ENCODE data around the gene HAP1.

Gene HAP1

GRCh38 chr17:41762841-41763240 lies 28.4 kb upstream of the HAP1 start:
- no peak for DNase-seq
- no peaks in the 10 kb centered on the region for H4K20me1 ChIP-seq (ENCODE audit: insufficient read depth, low read length)

DNA sequence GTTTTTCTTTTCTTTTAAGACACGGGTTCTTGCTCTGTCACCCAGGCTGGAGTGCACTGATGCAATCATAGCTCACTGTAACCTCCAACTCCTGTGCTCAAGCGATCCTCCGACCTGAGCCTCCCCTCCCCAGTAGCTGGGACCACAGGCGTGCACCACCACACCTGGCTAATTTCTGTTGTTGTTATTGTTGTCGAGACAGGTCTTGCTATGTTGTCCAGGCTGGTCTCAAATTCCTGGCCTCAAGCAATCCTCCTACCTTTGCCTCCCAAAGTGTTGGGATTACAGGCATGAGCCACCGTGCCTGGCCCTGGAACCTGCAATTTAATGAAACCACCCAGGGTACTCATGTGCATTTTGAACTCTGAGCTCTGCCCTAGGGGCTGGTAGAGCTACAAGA lies 27.9 kb upstream of the HAP1 start:
- no peaks in the 10 kb centered on the region for H3K36me3 ChIP-seq (replicated peaks; ENCODE audit: insufficient read depth, low read length)
- H4K20me1 ChIP-seq (ENCODE audit: insufficient read depth, low read length): no peaks in the 10 kb centered on the region
- H3K4me1 ChIP-seq (ENCODE audit: low read length): peaks cover 3% of the 10 kb centered on the region
- no peak for DNase-seq
- H3K27ac ChIP-seq (ENCODE audit: low read length): no peak overlapping the region
- no peak overlapping the region for H3K9ac ChIP-seq (ENCODE audit: low read length)
- no peak overlapping the region for H3K4me3 ChIP-seq (ENCODE audit: low read length)
- H3K4me2 ChIP-seq (ENCODE audit: low read depth, low read length): no peak overlapping the region
- H3K27me3 ChIP-seq (replicated peaks; ENCODE audit: insufficient read depth, low read length): no peaks in the 10 kb centered on the region
- no peaks in the 10 kb centered on the region for H3K9me2 ChIP-seq (replicated peaks; ENCODE audit: insufficient read depth, low read length)
- H3K9me3 ChIP-seq (replicated peaks; ENCODE audit: insufficient read depth, low read length): no peaks in the 10 kb centered on the region
- H3F3A ChIP-seq (ENCODE audit: insufficient read depth, low read length): no peaks in the 10 kb centered on the region
- no peak overlapping the region for H2AFZ ChIP-seq (ENCODE audit: low read length)
- no peak for TF ChIP-seq CTCF (IDR thresholded peaks at IDR 0.05; ENCODE audit: low read length)
- no peak for TF ChIP-seq EZH2 (optimal IDR thresholded peaks at IDR 0.05; ENCODE audit: low read depth, low read length)
- TF ChIP-seq EZH2phosphoT487 (IDR thresholded peaks at IDR 0.05; ENCODE audit: low read length): no peak
- no peaks in the 10 kb centered on the region for H3K79me2 ChIP-seq (ENCODE audit: low read length)

More at GRCh38 chr17:41762841-41763240, 28.4 kb upstream of the HAP1 start:
- Histone ChIP-seq H2AFZ (ENCODE audit: low read length) (no peak overlapping the region), H3K36me3 (replicated peaks; ENCODE audit: insufficient read depth, low read length) (no peaks in the 10 kb centered on the region), H3K9ac (ENCODE audit: low read length) (no peak overlapping the region), H3K27me3 (replicated peaks; ENCODE audit: insufficient read depth, low read length) (no peaks in the 10 kb centered on the region), H3K4me2 (ENCODE audit: low read depth, low read length) (no peak overlapping the region), H3K27ac (ENCODE audit: low read length) (no peak overlapping the region), H3K9me2 (replicated peaks; ENCODE audit: insufficient read depth, low read length) (no peaks in the 10 kb centered on the region), H3K9me3 (replicated peaks; ENCODE audit: insufficient read depth, low read length) (no peaks in the 10 kb centered on the region), H3K4me1 (ENCODE audit: low read length) (no peaks in the 10 kb centered on the region), H3F3A (ENCODE audit: insufficient read depth, low read length) (no peaks in the 10 kb centered on the region), H3K4me3 (ENCODE audit: low read length) (no peak overlapping the region), H3K79me2 (ENCODE audit: low read length) (no peaks in the 10 kb centered on the region)
- TF ChIP-seq CTCF (IDR thresholded peaks at IDR 0.05; ENCODE audit: low read length) (no peak), EZH2phosphoT487 (IDR thresholded peaks at IDR 0.05; ENCODE audit: low read length) (no peak), EZH2 (optimal IDR thresholded peaks at IDR 0.05; ENCODE audit: low read depth, low read length) (no peak)

DNA sequence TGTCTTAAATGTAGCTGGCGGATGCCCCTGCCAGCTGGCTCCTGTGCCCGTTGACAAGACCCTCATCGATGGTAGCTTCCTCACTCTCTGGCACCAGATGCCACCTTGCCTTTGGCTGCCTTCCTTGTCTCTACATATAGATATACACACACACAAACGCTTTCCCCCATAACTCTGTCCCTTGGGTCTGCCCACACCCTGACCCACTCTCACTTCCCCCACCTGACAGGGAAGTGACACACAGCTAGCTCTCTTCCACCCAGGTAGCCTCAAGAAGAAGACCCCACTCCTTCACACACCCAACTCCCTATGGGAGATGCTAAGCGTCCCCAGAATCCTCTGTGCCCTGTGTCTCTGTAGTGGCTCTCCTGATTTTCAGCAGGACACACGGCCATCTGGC lies 26.4 kb upstream of the HAP1 start:
- Histone ChIP-seq H2AFZ (ENCODE audit: low read length) (no peak overlapping the region), H3K27ac (ENCODE audit: low read length) (no peak overlapping the region), H3K36me3 (replicated peaks; ENCODE audit: insufficient read depth, low read length) (no peaks in the 10 kb centered on the region)

More for the DNA sequence above, 26.4 kb upstream of the HAP1 start:
- Histone ChIP-seq H3K27me3 (replicated peaks; ENCODE audit: insufficient read depth, low read length) (no peaks in the 10 kb centered on the region), H3F3A (ENCODE audit: insufficient read depth, low read length) (peaks cover 6% of the 10 kb centered on the region; the same call in 1 of the 2 replicates), H3K79me2 (ENCODE audit: low read length) (no peaks in the 10 kb centered on the region), H3K9me2 (replicated peaks; ENCODE audit: insufficient read depth, low read length) (no peaks in the 10 kb centered on the region), H3K4me2 (ENCODE audit: low read depth, low read length) (no peak overlapping the region), H3K4me3 (ENCODE audit: low read length) (no peak overlapping the region), H3K9ac (ENCODE audit: low read length) (no peak overlapping the region), H3K4me1 (ENCODE audit: low read length) (peaks cover 15% of the 10 kb centered on the region), H4K20me1 (ENCODE audit: insufficient read depth, low read length) (no peaks in the 10 kb centered on the region), H3K9me3 (replicated peaks; ENCODE audit: insufficient read depth, low read length) (no peaks in the 10 kb centered on the region)
- no peak for TF ChIP-seq EZH2 (optimal IDR thresholded peaks at IDR 0.05; ENCODE audit: low read depth, low read length)
- TF ChIP-seq CTCF (IDR thresholded peaks at IDR 0.05; ENCODE audit: low read length): no peak
- no peak for TF ChIP-seq EZH2phosphoT487 (IDR thresholded peaks at IDR 0.05; ENCODE audit: low read length)
- DNase-seq: no peak
